ENCODE results near the gene PTPN7.
"Not testable (repeated sequence)": the region's sequence is repeated elsewhere in the genome, so short reads cannot be mapped to it uniquely, and the experiment has no call there.

The PTPN7 gene

DNA sequence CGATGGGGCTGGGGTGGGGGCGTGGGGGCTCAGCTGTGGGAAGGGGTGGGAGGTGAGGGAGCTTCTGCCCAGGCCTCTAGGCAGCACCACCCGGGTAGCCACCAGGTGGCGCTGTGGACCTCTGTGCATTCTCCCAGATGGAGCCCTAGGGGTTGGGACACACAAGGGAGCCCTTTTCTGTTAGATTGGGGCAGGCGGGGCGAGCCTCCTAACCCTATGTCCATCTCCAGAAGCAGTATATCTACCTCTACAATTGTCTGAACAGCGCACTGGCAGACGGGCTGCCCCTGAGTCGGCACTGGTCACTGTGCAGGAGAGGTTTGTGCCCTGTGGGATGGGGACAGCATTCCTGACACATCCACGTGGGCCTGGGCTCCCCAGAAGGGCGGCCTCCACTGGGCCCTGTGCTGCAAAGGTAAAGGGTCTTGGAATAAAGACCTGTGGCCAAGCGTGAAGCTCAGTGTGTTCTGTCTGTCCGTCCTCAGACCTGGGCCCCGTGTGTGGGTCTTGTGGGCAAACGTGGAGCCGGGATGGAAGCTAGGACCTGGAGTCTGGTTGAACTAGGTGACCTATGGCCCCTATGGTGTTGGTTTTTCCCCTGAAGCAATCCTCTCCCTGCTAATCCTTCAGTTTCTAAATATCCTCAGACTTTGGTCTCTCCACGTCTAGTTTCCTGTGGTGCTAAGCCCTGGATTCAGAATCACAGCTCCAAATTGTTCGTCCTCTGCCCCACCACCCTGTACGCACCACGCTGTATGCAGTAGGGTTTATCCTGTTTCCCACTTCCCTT is 28.8 kb upstream of the PTPN7 start:
- DNase-seq: peak; percentile 83

- DNase-seq: no peak
Observed at GRCh38 chr1:202187697-202188407, 27.4 kb upstream of the PTPN7 start.

- DNase-seq: no peak
Observed at GRCh38 chr1:202187041-202187671, 26.8 kb upstream of the PTPN7 start.

DNA sequence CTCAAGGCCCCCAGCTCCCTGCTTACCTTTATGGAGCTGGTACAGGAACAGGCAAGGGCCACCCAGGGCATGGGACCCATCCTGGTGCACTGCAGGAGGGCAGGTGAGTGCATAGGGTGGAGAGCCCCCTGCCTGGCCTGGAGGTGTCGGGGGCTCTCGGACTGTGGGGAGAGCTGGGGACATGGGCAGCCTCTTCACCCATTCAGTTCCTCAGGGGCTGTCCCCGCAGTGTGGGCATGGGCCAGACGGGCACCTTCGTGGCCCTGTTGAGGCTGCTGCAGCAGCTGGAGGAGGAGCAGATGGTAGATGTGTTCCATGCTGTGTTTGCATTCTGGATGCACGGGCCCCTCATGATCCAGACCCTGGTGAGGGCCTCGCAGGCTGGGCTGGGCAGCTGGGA is 25.9 kb upstream of the PTPN7 start:
- no peak for DNase-seq

DNA sequence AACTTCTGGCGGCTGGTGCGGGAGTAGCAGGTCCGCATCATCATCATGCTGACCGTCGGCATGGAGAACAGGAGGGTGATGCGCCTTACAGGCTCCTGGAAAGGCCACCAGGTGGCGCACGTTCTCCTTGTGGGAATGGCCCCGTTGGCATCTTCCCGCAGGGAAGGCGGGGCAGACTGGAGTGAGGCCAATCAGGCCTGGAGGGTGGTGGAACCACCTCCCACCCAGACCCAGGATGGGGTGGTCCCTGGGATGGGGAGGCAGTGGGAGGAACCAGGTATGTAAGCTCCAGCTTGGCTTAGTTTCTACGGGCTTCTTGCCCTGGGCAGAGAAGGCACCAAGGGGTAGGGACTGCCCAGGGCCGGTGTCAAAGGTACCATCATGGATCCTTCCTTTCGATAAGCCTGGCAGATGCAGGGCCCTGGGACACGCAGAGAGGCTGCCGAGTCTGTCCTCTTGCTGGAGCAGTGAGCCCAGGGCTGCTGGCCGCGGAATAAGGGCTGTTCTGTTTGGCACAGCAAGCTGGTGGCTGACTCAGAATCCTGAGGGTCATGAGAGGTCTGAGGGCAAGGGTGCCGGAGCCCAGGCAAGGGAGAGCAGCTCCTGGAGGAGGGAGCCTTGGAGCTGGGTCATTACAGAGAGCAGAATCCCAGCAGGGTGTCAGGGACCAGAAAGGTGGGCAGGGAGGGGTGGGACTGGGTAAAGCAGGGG is 24.5 kb upstream of the PTPN7 start:
- peak; percentile 70 for DNase-seq

DNA sequence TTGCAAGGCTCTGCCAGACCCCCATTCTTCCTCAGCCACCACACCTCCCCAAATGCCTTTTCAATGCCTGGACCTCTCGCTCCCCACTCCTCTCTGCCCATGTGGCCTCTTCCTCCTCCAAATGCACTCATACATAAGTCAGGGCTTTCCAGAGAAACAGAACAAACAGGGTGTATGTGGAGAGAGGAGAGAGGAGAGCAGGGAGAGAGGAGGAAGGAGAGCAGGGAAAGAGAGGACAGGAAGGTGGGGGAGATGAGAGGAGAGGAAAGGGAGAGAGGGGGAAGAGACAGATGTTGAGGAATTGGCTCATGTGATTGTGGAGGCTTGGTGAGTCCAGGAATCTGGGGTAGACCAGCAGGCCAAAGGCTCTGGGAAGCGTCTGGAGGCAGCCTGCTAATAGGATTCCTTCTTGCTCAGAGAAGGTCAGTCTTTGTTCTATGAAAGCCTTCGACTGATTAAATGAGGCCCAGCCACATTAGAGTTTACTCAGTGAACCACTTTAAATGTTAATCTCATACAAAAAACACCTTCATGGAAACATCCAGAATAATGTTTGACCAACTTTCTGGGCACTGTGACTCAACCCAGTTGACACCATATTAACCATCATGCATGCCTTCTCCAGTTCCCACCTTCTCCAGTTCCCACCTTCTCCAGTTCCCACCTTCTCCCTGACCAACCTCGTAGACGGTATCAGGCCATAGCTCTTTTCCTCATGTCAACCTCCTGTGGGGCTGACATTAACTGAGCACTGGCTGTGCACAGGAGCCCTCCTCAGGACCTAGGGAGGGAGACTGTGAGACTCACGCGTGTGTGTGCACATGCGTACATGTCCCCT is 21.9 kb upstream of the PTPN7 start:
- DNase-seq: no peak

DNA sequence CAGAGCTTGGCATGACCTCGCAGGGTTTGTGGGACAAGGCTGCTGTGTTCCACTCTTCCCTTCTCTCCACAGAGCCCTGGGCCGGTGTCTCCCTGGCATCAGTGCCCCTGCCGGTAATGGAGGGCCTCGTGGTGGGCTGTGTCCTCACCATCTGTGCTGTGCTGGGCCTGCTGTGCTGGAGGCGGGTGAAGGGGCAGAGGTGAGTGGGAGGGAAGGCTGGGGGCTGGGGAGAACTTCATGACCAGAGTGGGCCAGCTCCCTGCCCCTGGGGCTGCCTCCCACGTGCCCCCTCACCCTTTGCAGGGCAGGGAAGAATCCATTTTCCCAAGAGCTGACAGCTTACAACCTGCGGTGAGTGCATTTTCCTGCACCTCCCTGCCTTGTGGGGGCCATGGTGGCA is 21.2 kb upstream of the PTPN7 start:
- DNase-seq: no peak

DNA sequence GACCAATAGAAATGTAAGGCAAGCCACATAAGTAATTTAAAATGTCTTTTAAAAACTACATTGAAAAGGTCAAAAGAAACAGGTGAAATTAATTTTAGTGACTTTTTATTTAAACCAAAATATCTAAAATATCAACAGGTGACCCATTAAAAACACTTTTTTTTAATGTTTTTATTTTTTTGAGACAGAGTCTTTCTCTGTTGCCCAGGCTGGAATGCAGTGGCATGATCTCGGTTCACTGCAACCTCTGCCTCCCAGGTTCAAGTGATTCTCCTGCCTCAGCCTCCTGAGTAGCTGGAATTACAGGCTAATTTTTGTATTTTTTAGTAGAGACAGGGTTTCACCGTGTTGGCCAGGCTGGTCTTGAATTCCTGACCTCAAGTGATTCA is 20.3 kb upstream of the PTPN7 start:
- not testable (repeated sequence) for DNase-seq

DNA sequence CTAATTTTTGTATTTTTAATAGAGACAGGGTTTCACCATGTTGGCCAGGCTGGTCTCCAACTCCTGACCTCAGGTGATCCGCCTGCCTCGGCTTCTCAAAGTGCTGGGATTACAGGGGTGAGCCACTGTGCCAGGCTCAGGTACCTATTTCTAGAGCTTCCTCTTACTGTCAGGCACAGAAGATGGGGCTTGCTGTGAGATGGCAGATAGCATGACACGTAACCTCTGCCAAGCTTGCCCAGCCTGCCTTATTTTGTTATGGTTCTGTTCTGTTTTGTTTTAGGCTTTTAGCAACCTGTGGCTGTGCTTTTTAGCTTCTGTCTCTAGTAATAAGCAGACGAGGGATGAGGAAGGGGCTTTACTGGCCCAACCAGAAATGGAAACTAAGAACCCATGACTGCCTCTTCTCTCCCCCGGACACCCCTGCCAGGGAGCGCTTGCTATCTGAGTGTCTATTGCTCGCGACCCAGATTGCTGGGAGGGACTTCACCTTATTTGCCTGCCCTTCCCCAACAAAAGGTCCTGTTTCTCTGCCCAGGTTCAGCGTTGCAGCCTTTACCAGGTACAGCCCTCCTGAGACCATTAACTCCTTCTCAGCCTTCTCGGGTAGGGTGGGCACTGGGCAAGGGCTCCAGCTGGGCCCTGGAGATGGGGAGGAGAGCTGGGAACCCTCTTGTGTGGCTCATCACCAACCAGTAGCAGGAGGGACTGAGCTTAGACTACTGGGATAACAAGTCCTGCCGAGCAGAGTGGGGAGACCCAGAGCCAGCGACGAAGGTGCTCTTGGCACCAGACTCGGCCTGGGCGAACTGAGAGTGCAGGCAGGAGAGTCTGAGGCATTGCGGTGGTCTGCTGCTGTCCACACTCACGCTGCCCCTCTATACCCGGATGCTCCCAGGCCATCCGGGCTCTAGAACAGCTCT is 19.7 kb upstream of the PTPN7 start:
- DNase-seq: no peak

- no peak for DNase-seq
Observed at GRCh38 chr1:202176949-202177927, 16.8 kb upstream of the PTPN7 start.

DNA sequence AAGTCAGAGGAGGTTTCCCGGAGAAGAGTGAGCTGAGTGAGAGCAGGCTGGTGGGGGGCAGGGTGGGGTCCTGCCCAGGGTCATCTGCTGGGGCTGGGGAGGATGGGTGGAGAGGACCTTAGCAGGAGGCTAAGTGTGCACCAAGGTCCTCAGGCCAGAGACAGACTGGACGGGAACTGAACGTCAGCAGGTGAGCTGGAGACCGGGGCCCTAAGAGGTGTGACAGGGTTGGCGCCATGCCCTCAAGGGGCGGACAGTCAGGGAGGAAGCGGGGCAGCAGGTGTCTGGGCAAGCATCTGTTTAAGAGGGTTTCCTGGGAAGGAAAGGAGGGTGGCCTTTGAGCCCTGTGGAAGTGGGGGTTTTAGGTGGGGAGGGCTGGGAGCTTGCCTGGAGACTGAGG is 13.6 kb upstream of the PTPN7 start:
- no peak for DNase-seq

DNA sequence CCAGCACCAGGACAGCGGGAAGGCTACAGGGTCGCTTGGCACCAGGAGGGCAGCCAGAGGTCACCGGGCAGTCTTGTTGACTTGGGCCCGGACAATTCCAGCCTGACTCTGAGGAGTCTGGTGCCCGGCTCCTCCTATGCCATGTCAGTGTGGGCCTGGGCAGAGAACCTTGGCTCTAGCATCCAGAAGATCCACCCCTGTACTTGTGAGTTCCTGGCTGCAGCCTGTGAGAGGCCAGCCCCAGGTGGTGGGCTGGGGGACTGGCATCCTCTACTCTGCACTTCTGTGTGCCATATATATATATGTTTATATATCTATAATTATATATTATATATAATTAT is 11.6 kb upstream of the PTPN7 start:
- no peak for DNase-seq

DNA sequence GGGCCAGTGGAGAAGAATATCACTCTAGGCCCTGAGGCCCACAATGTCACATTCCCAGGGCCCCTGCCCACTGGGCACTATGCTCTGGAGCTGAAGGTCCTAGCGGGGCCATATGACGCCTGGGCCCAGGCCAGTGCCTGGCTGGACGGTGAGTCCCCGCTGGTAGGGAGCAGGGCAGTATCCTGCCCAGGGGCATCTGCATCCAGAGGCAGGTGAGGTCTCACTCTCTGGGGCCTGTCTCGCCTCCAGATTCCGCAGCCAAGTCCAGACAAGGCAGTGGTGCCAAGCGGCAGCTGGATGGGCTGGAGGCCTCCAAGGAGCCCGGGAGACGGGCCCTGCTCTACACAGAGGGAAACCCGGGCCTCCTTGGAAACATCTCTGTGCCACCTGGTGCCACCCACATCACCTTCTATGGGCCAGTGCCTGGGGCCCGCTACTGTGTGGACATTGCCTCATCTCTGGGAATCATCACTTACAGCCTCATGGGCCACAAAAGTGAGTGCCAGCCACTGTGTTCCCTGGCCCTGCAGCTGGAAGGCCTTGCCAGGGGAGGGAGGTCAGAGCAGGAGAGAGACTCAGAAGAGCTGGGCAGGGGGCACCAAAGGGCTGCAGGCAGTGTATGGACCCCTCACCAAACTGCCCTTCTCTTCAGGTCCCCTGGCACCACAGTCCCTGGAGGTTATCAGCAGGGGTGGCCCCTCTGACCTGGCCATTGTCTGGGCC is 11.1 kb upstream of the PTPN7 start:
- no peak for DNase-seq

DNA sequence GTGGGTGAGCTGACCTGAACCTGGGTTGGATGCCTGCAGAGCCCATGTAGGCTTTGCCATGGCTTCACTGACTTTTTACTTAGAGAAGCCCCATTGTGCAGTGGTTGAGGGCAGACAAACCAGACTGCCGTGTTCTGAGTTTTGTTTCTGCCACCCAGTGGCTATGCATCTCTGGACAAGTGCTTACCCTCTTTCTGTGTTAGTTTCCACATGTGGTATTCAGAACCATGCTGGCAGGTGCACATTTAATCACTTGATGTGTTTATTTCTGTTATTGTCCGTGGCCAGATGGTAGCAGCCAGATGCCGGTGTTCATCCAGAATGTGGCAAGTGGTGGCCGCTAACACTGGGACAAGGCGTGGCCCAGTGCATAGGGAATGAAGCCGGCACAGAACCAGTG is 10.3 kb upstream of the PTPN7 start:
- no peak for DNase-seq

DNA sequence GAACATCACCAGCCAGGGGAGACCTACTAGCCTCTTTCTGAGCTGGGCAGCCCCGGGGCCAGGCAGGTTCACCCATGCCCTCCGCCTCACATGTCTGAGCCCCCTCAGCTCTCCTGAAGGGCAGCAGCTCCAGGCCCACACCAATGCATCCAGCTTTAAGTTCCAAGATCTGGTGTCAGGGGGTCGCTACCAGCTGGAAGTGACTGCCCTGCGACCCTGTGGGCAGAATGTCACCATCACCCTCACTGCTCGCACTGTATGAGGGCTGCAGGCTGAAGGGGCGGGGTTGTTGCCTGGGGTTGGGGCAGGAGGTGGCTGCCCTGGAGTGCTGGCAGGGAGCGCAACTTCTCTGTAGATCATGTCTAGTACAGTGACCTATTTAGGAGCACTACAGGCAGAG is 8.5 kb upstream of the PTPN7 start:
- no peak for DNase-seq

- no peak for DNase-seq
Observed at GRCh38 chr1:202167708-202168415, 7.5 kb upstream of the PTPN7 start.

GRCh38 chr1:202167054-202167453 is 6.7 kb upstream of the PTPN7 start:
- not testable (repeated sequence) for DNase-seq

- no peak for DNase-seq
Observed at GRCh38 chr1:202165942-202166843, 5.8 kb upstream of the PTPN7 start.
